ENCODE data around the gene PLEKHG3. TPM values are rescaled to one million over a fixed set of nuclear protein-coding genes. Genes with fewer than 3 reads are reported as not detected.

The PLEKHG3 gene
- total RNA-seq, 1 donor from 2014 or later: 16.7 TPM

- peaks cover 81 to 93% (median 85%) of the 10 kb centered on the region in 3 donors for H3K36me3 ChIP-seq (ENCODE audit: control insufficient read depth in 3 of 3, insufficient read depth in 3 of 3, low read length in 3 of 3)
These were observed 66.9 kb downstream of the PLEKHG3 start for GRCh38 chr14:64771161-64771560.

GRCh38 chr14:64772397-64772950 is 68.2 kb downstream of the PLEKHG3 start:
- H3K36me3 ChIP-seq (ENCODE audit: control insufficient read depth in 3 of 3, insufficient read depth in 3 of 3, low read length in 3 of 3): peaks cover 74 to 88% (median 87%) of the 10 kb centered on the region in 3 donors

More at GRCh38 chr14:64771161-64771560, 66.9 kb downstream of the PLEKHG3 start:
- H3K9me3 ChIP-seq (ENCODE audit: control insufficient read depth in 3 of 3, low read length in 3 of 3): no peaks in the 10 kb centered on the region
- no peaks in the 10 kb centered on the region for H3K4me1 ChIP-seq (ENCODE audit: control insufficient read depth in 3 of 3, insufficient read depth in 3 of 3, low read length in 3 of 3)
- H3K27ac ChIP-seq (ENCODE audit: low read depth, low read length): no peak overlapping the region
- H3K4me3 ChIP-seq (ENCODE audit: low read length in 3 of 3): no peak overlapping the region
- no peaks in the 10 kb centered on the region for H3K27me3 ChIP-seq (ENCODE audit: control insufficient read depth in 3 of 3, insufficient read depth in 3 of 3, low read length in 3 of 3)
- no peak overlapping the region for H3K9ac ChIP-seq (ENCODE audit: low read depth in 1 of 3, low read length in 3 of 3)

GRCh38 chr14:64773046-64773445 is 68.8 kb downstream of the PLEKHG3 start:
- Histone ChIP-seq H3K9ac (ENCODE audit: low read depth in 1 of 3, low read length in 3 of 3) (no peak overlapping the region), H3K4me3 (ENCODE audit: low read length in 3 of 3) (no peak overlapping the region), H3K36me3 (ENCODE audit: control insufficient read depth in 3 of 3, insufficient read depth in 3 of 3, low read length in 3 of 3) (peaks cover 73 to 86% (median 84%) of the 10 kb centered on the region in 3 donors), H3K4me1 (ENCODE audit: control insufficient read depth in 3 of 3, insufficient read depth in 3 of 3, low read length in 3 of 3) (peaks cover 7 to 9% (median 7%) of the 10 kb centered on the region in 3 donors), H3K27ac (ENCODE audit: low read depth, low read length) (no peak overlapping the region), H3K27me3 (ENCODE audit: control insufficient read depth in 3 of 3, insufficient read depth in 3 of 3, low read length in 3 of 3) (no peaks in the 10 kb centered on the region), H3K9me3 (ENCODE audit: control insufficient read depth in 3 of 3, low read length in 3 of 3) (no peaks in the 10 kb centered on the region)

More at GRCh38 chr14:64772397-64772950, 68.2 kb downstream of the PLEKHG3 start:
- H3K4me3 ChIP-seq (ENCODE audit: low read length in 3 of 3): no peak overlapping the region
- H3K9me3 ChIP-seq (ENCODE audit: control insufficient read depth in 3 of 3, low read length in 3 of 3): no peaks in the 10 kb centered on the region
- no peak overlapping the region for H3K27ac ChIP-seq (ENCODE audit: low read depth, low read length)
- H3K9ac ChIP-seq (ENCODE audit: low read depth in 1 of 3, low read length in 3 of 3): no peak overlapping the region
- no peaks in the 10 kb centered on the region for H3K27me3 ChIP-seq (ENCODE audit: control insufficient read depth in 3 of 3, insufficient read depth in 3 of 3, low read length in 3 of 3)
- H3K4me1 ChIP-seq (ENCODE audit: control insufficient read depth in 3 of 3, insufficient read depth in 3 of 3, low read length in 3 of 3): peaks cover under 1 to 4% (median 1%) of the 10 kb centered on the region in 3 donors

- Histone ChIP-seq H3K4me1 (ENCODE audit: control insufficient read depth in 3 of 3, insufficient read depth in 3 of 3, low read length in 3 of 3) (peaks cover 12 to 14% (median 12%) of the 10 kb centered on the region in 3 donors), H3K27me3 (ENCODE audit: control insufficient read depth in 3 of 3, insufficient read depth in 3 of 3, low read length in 3 of 3) (no peaks in the 10 kb centered on the region), H3K9me3 (ENCODE audit: control insufficient read depth in 3 of 3, low read length in 3 of 3) (no peaks in the 10 kb centered on the region), H3K9ac (ENCODE audit: low read depth in 1 of 3, low read length in 3 of 3) (no peak overlapping the region), H3K4me3 (ENCODE audit: low read length in 3 of 3) (no peak overlapping the region), H3K36me3 (ENCODE audit: control insufficient read depth in 3 of 3, insufficient read depth in 3 of 3, low read length in 3 of 3) (peaks cover 73 to 88% (median 85%) of the 10 kb centered on the region in 3 donors), H3K27ac (ENCODE audit: low read depth, low read length) (no peak overlapping the region)
These were observed 69.4 kb downstream of the PLEKHG3 start for GRCh38 chr14:64773577-64773976.

- Histone ChIP-seq H3K27ac (ENCODE audit: low read depth, low read length) (no peak overlapping the region), H3K9me3 (ENCODE audit: control insufficient read depth in 3 of 3, low read length in 3 of 3) (no peaks in the 10 kb centered on the region), H3K4me1 (ENCODE audit: control insufficient read depth in 3 of 3, insufficient read depth in 3 of 3, low read length in 3 of 3) (peaks cover 18 to 21% (median 19%) of the 10 kb centered on the region in 3 donors), H3K9ac (ENCODE audit: low read depth in 1 of 3, low read length in 3 of 3) (no peak overlapping the region), H3K27me3 (ENCODE audit: control insufficient read depth in 3 of 3, insufficient read depth in 3 of 3, low read length in 3 of 3) (no peaks in the 10 kb centered on the region), H3K36me3 (ENCODE audit: control insufficient read depth in 3 of 3, insufficient read depth in 3 of 3, low read length in 3 of 3) (peaks cover 66 to 85% (median 80%) of the 10 kb centered on the region in 3 donors), H3K4me3 (ENCODE audit: low read length in 3 of 3) (no peak overlapping the region)
These were observed 70.0 kb downstream of the PLEKHG3 start for GRCh38 chr14:64774272-64774671.

GRCh38 chr14:64775081-64775777 is 71.0 kb downstream of the PLEKHG3 start:
- Histone ChIP-seq H3K36me3 (ENCODE audit: control insufficient read depth in 3 of 3, insufficient read depth in 3 of 3, low read length in 3 of 3) (peaks cover 62 to 84% (median 71%) of the 10 kb centered on the region in 3 donors), H3K27me3 (ENCODE audit: control insufficient read depth in 3 of 3, insufficient read depth in 3 of 3, low read length in 3 of 3) (no peaks in the 10 kb centered on the region), H3K4me1 (ENCODE audit: control insufficient read depth in 3 of 3, insufficient read depth in 3 of 3, low read length in 3 of 3) (peaks cover 25 to 28% (median 27%) of the 10 kb centered on the region in 3 donors), H3K4me3 (ENCODE audit: low read length in 3 of 3) (no peak overlapping the region), H3K27ac (ENCODE audit: low read depth, low read length) (no peak overlapping the region), H3K9me3 (ENCODE audit: control insufficient read depth in 3 of 3, low read length in 3 of 3) (no peaks in the 10 kb centered on the region), H3K9ac (ENCODE audit: low read depth in 1 of 3, low read length in 3 of 3) (no peak overlapping the region)

- Histone ChIP-seq H3K4me3 (ENCODE audit: low read length in 3 of 3) (no peak overlapping the region), H3K27me3 (ENCODE audit: control insufficient read depth in 3 of 3, insufficient read depth in 3 of 3, low read length in 3 of 3) (no peaks in the 10 kb centered on the region), H3K27ac (ENCODE audit: low read depth, low read length) (no peak overlapping the region), H3K9ac (ENCODE audit: low read depth in 1 of 3, low read length in 3 of 3) (peak overlapping the region in 1 of 3 donors; percentile 77), H3K9me3 (ENCODE audit: control insufficient read depth in 3 of 3, low read length in 3 of 3) (no peaks in the 10 kb centered on the region), H3K36me3 (ENCODE audit: control insufficient read depth in 3 of 3, insufficient read depth in 3 of 3, low read length in 3 of 3) (peaks cover 40 to 67% (median 57%) of the 10 kb centered on the region in 3 donors), H3K4me1 (ENCODE audit: control insufficient read depth in 3 of 3, insufficient read depth in 3 of 3, low read length in 3 of 3) (peaks cover 25 to 31% (median 28%) of the 10 kb centered on the region in 3 donors)
These were observed 73.2 kb downstream of the PLEKHG3 start for GRCh38 chr14:64777461-64777860.

- Histone ChIP-seq H3K4me1 (ENCODE audit: control insufficient read depth in 3 of 3, insufficient read depth in 3 of 3, low read length in 3 of 3) (peaks cover 25 to 31% (median 28%) of the 10 kb centered on the region in 3 donors), H3K36me3 (ENCODE audit: control insufficient read depth in 3 of 3, insufficient read depth in 3 of 3, low read length in 3 of 3) (peaks cover 35 to 66% (median 54%) of the 10 kb centered on the region in 3 donors), H3K9ac (ENCODE audit: low read depth in 1 of 3, low read length in 3 of 3) (peak overlapping the region in 2 of 3 donors; percentile 25 to 77), H3K9me3 (ENCODE audit: control insufficient read depth in 3 of 3, low read length in 3 of 3) (no peaks in the 10 kb centered on the region), H3K27me3 (ENCODE audit: control insufficient read depth in 3 of 3, insufficient read depth in 3 of 3, low read length in 3 of 3) (no peaks in the 10 kb centered on the region), H3K27ac (ENCODE audit: low read depth, low read length) (peak overlapping the region; percentile 65), H3K4me3 (ENCODE audit: low read length in 3 of 3) (peak overlapping the region in 1 of 3 donors; percentile 22)
These were observed 74.0 kb downstream of the PLEKHG3 start for GRCh38 chr14:64778104-64778754.

- H3K9ac ChIP-seq (ENCODE audit: low read depth in 1 of 3, low read length in 3 of 3): peak overlapping the region in 1 of 3 donors; percentile 1
- no peaks in the 10 kb centered on the region for H3K9me3 ChIP-seq (ENCODE audit: control insufficient read depth in 3 of 3, low read length in 3 of 3)
- peaks cover 25 to 31% (median 28%) of the 10 kb centered on the region in 3 donors for H3K4me1 ChIP-seq (ENCODE audit: control insufficient read depth in 3 of 3, insufficient read depth in 3 of 3, low read length in 3 of 3)
- H3K4me3 ChIP-seq (ENCODE audit: low read length in 3 of 3): no peak overlapping the region
- H3K27ac ChIP-seq (ENCODE audit: low read depth, low read length): no peak overlapping the region
- peaks cover 32 to 66% (median 54%) of the 10 kb centered on the region in 3 donors for H3K36me3 ChIP-seq (ENCODE audit: control insufficient read depth in 3 of 3, insufficient read depth in 3 of 3, low read length in 3 of 3)
- no peaks in the 10 kb centered on the region for H3K27me3 ChIP-seq (ENCODE audit: control insufficient read depth in 3 of 3, insufficient read depth in 3 of 3, low read length in 3 of 3)
These were observed 75.2 kb downstream of the PLEKHG3 start for GRCh38 chr14:64779472-64779871.

All from skeletal muscle tissue (tissue), 4 donors.